Dermis microvascular lymphatic vessel endothelial cell (primary cell): Measurements from ENCODE around the gene SPATA32. TPM values are rescaled to one million over a fixed set of nuclear protein-coding genes. Genes with fewer than 3 reads are reported as not detected.

Source experiments
- DNase-seq, 2 donors: peaks; one replicate each; pipeline versions ENCODE4 v3.0.0 to v3.0.0-alpha.2; 2010; ENCODE audit warnings: low read depth in 2 of 2
- total RNA-seq: library from RNA; depleted of rRNA; stranded (reverse); fragments of >200 nt; gene quantifications from 2 replicates; pipeline ENCODE4 v1.2.1, GENCODE V29; 2014

SPATA32 gene
- total RNA-seq, 1 donor from 2014 or later: not detected

DNA sequence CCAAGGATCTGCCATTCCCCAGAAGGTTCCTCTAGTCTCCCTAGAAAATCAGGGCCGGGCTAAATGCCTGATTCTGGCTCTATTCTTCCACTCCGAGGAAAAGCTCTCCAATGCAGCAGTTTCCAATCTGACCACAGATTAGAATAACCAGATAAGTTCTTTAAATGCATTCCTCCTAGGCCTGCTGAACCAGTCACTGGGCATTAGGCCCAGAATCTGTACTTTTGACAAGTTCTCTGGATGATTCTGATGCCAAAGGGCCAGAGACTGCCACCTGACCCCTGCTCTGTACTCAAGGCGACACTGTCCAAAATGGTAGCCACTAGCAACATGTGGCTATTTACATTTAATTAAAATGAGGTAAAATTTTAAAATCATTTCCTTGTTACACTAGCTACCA is 32.6 kb upstream of the SPATA32 start:
- DNase-seq: peak; percentile 43 to 61

DNA sequence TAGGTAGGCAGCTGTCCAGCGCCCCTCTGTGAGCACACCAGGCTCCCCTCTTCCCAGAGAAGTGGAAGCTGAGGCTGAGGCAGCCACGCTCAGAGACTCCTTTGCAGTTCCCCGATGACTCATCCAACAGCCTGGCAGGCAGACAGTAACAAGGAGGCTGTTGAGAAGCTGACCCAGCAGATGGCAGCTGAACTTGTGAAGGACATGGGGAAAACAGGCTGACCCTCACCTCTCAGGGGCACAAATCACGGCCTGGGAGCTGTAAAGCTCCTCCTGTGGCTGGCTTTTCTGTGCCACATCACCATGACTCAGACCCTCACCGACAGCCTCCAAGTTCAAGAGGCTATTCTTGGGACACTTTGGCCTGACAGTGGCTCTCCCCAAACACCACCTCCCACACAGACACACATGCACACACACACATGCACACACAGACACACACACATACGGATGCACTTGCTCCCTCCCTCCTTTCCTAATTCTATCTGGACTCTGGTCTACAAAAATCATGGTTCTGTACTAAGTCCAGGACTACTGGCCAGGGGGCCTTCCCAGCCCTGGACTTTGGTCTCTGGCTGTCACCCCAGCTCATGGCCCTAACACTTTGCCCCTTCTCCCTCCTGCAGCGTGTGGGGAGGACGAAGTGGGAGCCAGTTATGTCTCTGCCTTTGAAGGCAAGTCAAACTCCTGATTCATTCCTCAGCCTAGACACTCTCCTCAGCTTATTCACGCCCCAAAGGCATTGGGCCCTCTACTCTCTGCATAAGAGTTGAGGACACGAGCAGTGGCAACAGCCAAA is 31.7 kb upstream of the SPATA32 start:
- DNase-seq: peak in 1 of 2 donors; percentile 94

DNA sequence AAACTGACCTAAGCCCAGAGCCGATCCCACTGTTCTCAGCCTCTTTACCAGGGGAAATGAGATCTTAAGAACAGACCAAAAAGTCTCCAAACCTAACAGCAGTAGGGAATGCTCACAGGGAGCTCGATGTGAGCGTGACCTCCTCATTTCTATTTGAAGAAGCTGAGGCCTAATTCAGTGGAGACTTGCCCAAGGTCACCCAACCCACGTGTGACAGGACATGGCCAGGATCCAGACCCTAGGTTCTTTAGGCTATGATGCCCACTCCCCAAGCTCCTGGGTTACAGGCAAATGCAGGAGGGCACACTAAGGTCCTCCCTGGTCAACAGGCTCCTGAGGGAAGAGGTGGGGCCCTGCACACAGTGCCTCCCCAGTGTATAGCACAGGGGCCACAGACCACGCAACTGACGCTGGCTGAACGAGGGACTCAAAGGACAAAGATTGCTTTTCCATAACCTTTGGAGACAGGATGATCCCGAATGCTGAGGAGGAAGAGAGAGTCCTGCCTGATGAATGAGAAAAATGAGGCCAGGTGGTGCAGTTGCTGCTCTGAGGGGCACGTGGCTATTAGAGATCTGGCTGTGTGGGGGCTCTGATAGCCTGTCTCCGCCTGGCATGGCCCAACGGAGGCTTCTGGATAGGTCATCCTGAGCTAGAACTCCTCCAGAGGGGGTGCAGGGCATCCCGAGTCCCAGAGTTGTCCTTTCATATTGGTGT is 31.0 kb upstream of the SPATA32 start:
- no peak for DNase-seq

DNA sequence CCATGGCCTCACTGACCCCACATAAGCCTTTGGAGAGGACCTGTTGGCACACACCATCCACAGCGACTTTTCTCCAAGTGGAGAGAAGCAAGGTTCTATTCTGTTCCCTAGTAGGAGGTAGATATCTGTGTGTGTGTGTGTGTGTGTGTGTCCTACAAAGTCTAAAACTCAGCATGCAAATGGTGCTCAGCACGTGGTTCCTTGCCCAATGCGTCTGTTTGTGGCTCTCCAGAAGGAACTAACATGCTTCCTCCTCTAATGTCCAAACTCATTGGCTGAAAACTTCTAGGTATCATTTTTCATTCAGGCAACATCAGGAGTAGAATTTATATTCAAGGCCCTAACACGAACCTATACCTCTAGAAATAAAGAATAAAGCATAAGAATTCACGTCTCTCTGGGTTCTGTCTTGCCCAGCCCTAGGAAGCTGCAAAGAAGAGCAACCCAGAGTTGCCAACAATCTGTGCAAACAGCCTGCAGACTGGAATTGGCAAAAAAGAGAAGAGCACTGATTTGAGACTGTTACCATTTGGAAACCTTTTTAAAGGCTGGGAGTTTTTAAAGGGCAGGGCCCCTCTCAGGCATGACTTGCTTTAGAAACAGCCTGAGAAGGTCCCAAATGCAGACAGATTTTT is 29.4 kb upstream of the SPATA32 start:
- no peak for DNase-seq

DNA sequence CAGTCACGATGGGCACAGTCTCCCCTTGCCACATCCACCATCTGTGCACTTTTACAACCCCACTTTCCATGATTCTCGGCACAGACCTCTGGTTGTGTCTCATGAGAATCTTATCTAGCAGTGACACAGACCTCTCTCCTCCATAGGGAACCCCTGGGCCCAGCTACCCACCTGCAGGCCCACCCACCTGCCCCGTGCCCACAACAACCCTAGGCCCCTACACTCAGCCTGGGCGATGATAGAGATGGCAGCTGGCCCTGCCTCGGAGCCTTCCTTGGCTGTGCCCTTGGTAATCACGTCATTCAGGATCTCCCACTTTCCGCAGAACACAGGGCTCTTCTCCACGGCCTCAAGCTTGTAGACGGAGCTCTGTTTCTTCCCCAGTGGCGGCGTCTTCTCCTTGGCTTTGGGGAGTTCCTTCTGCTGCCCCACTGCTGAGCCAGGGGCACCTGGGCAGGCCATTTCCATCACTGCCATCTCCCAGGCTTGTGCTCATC is 28.4 kb upstream of the SPATA32 start:
- DNase-seq: no peak

DNA sequence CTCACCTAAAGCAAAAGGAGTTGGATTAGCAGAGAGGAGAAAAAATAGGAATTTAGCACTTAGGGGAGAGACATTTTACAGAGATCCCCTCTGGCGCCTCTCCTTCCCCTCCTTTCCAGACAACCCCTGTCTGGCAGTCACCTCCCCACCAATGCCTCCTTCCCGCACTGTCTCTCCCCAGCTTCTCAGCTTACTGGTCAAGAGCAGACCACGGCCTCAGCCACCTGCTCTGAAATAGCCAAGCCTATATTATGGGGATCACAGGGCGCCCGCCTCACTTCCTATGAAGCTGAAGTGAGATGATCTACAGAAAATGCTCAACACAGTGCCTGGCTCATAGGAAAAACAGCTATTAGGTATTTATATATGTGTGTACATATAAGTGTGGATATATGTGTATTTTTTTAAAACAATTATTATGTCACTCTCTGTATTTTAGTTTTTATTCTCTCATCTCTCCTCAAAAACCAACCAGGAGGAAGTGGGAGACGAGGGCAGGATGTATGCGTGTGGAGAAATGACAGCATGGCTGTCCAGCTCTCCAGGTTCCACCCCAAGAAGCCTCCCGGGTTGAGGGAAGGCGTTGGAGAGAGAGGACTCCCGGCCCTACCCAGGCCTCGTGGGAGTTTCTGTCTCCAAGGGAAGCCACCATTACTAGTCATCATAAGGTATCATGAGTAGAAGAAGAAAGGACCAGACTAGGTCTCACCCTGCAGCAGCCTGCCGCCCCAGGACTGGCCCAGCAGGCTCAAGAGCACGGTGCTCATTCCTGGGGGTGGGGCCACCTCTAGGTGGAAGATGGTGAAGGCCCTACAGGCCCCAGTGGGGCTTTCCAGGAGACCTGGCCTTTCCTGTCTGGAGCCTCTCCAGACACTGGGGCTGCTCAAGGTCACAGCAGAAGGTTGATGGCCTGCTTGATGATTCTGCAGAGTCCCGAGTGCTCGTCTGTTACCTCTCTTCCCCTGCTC is 27.7 kb upstream of the SPATA32 start:
- no peak for DNase-seq

DNA sequence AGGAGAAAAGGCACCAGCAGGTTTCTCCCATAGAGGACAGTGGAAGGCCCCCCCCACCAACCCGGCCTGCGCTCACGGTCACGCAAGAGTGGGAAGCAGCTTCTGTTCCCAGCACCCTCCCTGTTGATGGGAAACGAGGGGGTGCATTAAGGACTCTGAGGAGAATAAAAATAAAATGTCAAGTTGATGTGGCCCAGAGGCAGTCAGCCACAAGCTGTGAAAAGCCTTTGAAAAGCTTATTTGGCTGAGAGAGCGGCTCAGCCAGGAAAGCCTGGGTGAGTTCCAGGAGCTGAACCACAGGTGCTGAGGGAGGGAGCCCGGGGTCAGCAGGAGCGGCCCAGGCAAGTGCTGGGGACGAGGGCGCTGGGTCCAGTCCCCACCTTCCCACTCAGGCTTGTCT is 26.9 kb upstream of the SPATA32 start:
- no peak for DNase-seq

DNA sequence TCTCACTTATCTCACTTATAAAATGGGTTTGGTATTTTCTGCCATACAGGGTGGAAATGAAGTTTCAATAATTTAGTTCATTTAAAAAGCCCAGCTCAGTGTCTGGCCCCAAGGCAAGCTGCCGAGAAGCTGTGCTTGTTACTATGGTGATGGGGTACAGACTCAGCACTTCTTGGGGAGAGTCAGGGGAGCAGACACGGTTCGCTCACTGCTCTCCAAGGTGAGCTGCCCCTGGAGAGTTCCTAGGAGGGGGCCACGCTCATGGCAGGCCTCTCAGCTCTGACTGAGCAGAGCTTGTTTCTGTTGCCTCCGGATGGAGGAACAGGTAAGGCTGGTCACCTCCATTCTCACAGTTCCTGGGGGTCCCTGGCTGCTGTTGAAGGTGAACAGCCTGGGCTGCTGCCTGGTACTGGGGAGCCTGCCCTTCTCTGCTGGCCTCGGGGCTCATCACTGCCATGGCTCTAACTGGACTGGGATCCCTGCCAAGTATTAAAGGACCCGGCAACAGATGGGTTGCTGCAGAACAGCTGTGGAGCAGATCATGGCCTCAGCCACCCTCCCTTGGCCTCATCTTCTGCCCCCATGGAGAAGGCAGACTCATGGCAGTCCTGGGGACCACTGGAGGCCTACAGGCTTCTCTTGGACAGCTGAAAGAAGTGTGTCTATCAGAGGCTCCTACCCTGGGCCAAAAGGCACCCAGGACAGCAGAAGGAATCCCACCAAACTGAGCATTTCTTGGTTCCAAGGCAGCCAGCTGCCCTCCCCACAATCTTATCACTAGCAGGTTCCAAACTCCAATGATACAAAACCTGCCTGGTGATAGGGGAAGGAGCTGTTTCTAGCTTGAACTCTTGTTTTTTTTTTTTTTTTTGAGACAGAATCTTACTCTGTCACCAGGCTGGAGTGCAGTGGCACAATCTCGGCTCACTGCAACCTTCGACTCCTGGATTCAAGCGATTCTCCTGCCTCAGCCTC is 25.9 kb upstream of the SPATA32 start:
- DNase-seq: no peak

DNA sequence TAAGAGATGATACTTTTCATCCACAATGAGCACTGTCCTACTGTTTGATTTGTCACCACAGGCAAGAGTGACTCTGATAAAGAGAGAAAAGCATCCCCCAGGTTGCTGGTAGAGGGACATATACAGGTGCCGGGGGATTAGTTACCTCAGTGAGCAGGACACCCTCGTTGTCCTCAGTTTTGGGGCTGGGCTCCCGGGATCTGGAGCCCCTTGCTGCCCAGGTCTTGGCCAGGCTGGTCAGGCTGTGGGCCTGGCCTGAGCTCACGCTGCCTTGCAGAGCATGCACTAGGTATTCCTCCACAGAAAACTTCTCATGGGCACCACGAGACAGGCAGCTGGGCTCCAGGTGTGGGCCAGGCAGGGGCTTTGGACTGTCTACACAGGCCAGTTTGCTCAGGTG is 24.4 kb upstream of the SPATA32 start:
- DNase-seq: no peak

DNA sequence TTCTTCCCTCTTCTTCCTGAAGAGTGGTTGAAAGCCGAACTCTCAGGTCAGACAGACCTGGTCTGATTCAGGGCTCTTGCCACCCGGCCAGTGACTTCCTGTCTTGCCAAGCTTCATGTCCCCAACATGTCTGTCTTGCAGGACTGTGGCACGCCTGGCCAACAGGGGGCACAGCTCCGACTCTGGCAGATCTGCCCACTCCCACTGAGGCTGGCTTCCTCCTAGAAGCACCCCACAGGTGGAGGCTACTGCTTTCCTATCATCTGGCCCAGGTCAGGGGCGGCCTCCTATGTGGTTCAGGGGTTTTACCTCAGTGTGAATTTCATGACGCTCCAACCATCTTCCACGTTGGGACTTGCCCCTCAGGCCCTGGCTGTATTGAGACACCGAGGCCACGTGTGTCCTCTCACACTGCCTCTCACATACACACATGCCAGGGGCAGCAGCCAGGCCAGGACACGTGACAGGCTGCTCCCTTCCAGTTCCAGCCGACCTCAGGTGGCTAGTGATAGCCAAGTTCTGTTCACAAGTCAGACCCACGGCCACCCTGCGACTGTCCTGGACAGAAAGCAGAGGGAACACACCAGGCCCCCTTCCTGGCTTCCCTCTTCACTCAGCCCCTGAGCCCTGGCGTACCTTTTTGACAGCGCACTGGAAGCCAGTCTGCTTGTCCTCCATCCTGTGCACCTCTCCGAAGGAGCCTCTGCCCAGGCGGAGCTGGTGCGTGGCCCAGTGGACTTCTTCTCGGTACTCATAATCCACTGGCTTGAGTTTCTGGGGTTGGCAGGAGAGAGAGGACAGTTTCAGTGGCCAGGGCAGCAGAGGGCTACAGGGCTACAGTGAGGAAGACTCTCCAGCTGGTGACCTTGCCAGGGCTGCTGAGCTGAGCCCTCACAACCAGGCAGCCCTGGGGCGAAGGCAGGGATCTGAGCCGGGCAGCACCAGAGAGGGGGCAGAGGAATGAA is 22.6 kb upstream of the SPATA32 start:
- peak in 1 of 2 donors; percentile 26 for DNase-seq

DNA sequence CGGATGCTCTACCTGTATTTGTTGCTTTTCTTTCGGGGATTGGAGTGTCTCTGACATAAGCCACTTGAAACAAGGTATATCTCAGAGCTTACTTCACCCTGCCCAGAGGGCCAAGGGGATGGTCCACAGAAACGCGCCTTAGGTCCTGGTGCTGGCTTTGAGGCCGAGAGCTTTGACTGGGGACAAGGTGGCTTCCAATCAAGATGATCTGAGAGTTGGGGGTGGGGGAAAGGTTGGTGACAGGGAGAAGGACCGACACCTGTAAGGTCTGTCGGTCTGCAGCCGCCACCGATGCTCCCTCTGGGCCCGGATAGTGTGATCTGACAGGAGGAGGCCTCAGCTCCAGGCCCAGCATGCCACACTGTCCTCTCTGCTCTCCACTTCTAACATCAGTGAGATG is 21.8 kb upstream of the SPATA32 start:
- no peak for DNase-seq

DNA sequence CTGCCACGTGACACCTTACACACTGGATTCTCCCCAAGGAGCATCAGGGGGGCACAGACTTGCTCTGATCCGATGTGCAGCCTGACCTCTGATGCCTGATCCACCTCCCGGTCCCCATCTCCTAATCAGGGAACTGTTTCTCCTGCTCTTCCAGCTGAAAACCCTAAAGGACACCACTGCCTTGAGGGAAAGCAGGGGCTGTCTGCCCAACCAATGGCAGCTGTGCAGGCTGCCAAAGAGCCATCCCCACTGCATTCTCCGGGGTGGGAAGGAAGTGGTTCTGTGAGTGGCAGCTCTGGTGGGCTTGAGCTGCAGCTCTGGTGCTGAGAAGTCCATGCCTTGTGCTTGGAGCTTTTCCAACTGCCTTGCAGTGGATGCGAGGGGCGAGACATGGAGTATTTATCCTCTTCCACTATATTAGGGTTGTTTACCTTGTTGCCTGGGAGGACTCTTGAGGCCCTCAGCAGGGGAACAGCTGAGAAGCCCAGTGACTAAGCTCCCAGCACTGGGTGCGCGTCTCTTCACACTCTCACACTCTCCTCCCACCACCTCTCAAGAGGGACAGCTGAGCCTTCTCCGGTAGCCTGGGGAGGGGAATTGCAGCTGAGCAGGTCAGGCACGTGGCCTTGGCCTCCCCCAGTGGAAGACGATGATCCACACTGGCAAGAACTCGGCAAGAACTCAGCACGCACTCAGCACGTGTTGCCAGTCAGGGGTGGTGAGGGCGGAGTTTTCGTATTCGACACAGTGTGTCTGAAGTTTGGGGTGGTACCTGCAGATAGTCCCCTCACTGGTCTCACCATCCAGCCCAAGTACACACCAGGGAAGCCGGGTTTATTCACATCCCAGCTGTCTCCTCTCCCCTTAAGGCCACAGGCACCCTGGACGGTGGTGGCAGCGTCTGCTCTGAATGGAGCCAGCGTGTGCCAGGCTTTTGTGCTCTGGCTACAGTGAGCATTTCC is 21.1 kb upstream of the SPATA32 start:
- DNase-seq: no peak

DNA sequence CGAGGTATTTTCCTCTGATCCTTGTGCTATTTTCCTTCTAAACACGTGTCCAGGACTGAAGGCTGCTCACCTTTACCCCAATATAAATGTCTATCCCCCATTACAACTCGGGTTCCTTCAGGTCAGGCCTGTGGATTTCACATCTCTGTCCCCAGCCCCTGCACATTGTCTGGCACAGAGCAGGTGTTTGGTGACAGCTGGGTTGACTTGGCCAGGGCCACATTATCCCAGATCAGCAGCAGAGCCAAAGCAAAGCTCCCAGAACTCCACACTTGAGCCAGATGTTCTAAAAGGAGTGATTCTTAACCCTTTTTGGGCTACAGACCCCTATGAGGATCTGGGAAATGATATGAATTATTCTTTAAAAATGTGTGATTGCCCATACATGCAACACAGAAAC is 18.0 kb upstream of the SPATA32 start:
- DNase-seq: no peak

DNA sequence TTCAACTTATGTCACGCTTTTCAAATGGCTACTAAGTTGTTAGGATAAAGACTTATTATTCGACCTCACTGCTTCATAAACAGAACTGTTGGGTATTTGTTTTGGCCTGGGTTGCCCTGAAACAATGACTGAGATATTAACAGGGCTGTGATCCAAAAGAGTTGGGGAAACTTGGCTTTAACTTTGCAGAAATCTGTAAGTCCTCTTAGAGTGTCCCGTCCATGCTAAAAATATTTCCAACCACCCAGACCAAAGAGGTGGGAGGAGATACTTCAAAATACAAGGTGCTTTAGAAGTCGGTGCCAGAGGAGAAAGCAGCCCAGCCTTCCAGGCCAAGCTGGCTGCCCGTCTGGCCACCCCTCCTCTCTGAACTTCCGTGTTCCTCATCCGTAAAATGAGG is 16.1 kb upstream of the SPATA32 start:
- DNase-seq: peak in 1 of 2 donors; percentile 72

DNA sequence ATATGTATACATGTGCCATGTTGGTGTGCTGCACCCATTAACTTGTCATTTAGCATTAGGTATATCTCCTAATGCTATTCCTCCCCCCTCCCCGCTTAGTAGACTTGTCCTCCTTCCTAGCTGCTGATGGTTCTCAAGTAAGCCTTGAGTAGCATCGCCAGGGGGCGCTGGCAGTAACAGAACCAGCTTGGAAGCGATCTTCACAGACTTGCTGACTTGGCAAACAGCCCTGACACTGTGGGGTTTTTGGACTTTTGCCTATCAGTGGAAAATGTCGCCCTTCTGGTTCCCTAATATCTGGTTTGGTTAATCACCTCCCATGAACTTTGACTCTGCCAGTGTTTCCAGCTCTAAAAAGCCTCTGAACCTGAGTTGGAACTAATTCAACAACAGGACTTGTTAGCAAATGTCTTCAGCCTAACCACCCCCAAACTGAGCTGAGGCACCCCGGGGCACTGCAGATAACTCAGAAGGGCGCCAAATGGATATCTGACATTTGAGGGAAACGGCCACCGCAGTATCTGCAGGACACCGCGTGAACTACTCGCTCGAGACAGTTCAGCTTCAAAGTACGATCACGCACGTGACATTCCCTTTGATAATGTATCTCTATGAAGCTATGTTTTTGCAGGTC is 15.4 kb upstream of the SPATA32 start:
- peak; percentile 79 to 95 for DNase-seq

DNA sequence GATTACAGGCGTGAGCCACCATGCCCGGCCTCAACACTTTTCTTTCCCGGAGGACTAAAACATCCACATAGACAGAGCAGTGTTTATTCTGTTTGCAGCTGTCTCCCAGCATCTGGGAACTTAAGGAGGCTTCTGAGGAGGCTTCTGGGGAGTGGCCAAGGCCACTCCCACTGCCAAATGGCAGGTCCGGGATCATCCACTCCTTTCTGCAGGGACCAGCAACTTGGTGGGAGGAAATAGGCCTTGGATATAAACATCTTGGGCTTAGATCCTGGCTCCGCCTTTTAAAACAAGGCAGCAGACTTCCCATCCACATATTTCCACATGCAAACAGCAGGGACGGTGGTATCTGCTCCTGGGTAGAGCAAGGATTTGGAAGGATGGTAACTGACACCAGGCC is 14.1 kb upstream of the SPATA32 start:
- no peak for DNase-seq

DNA sequence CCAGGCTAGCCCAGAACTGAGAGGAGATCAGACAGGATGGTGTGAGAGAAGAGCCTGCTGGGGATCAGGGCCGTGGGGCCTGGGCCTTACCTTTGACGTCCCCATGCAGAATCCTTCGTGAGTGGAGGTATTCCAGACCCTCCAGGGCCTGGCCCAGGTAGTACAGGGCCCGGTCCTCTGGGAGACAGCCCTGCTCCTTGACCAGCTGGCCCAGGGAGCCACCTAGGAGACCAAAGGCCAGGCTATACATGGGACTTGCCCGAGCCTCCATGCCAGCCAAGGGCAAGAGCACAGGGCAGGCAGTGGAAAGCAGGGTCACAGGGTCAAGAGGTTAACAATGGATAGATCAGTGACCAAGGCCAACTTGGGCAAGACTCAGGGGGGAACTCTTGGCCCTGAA is 12.1 kb upstream of the SPATA32 start:
- DNase-seq: no peak
